ENCODE data around the gene NR2F2.
"Not testable (repeated sequence)": the region's sequence is repeated elsewhere in the genome, so short reads cannot be mapped to it uniquely, and the experiment has no call there.

DNA sequence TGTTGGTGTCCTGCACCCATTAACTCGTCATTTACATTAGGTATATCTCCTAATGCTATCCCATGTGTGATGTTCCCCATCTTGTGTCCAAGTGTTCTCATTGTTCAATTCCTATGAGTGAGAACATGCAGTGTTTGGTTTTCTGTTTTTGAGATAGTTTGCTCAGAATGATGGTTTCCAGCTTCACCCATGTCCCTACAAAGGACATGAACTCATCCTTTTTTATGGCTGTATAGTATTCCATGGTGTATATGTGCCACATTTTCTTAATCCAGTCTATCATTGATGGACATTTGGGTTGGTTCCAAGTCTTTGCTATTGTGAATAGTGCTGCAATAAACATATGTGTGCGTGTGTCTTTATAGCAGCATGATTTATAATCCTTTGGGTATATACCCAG is 49.1 kb downstream of the NR2F2 start:
- TF ChIP-seq, protein P1, sequence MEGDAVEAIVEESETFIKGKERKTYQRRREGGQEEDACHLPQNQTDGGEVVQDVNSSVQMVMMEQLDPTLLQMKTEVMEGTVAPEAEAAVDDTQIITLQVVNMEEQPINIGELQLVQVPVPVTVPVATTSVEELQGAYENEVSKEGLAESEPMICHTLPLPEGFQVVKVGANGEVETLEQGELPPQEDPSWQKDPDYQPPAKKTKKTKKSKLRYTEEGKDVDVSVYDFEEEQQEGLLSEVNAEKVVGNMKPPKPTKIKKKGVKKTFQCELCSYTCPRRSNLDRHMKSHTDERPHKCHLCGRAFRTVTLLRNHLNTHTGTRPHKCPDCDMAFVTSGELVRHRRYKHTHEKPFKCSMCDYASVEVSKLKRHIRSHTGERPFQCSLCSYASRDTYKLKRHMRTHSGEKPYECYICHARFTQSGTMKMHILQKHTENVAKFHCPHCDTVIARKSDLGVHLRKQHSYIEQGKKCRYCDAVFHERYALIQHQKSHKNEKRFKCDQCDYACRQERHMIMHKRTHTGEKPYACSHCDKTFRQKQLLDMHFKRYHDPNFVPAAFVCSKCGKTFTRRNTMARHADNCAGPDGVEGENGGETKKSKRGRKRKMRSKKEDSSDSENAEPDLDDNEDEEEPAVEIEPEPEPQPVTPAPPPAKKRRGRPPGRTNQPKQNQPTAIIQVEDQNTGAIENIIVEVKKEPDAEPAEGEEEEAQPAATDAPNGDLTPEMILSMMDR (IDR thresholded peaks at IDR 0.05) = not testable (repeated sequence)
- TF ChIP-seq POLR2A (IDR thresholded peaks at IDR 0.05) = not testable (repeated sequence)
